IPS-11a (cell line): ENCODE data around the gene LDB2.
"Not testable (repeated sequence)": the region's sequence is repeated elsewhere in the genome, so short reads cannot be mapped to it uniquely, and the experiment has no call there.

Experiments used
- H3K4me3 ChIP-seq: one replicate; pipeline ENCODE4 v1.5.1; 2013; ENCODE audit warnings: low read depth, low read length, control low read depth

The LDB2 gene

DNA sequence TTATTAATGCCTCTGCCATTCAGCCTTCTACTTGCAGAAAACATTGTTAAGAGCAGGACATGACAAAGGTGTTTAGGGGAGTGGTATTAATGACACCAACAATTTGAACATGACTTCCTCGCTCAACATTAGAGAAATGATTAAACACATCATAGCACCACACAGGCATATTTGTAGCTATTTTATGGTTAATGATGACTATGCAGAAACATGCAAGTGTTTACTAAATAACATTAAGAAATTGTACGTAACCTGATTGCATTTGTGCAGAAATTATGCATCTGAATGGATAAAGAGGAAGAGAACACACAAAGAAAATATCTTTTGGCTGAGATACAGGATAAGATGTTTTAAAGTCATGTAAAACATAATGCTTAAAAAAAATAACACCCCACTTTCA lies 323.5 kb downstream of the LDB2 start:
- H3K4me3 ChIP-seq: no peak overlapping the region

DNA sequence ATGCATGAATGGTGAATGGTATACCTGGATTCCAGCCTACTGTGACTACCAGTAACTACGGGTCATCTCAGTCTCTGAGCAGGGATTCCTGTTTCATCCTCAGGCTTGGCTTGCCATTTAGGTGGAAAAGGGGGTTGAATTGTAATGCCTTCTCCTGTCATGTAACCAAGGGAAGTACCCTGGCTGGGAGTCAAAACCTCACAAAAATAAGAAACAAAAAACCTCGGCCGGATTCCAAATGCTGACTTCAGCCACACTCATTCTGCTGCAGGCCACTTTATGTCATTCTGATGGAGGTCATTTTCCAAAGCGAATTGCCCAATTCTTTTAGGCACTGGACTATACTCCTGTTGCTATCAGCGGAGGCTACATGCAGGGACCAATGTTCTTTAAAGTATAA lies 324.7 kb downstream of the LDB2 start:
- no peak overlapping the region for H3K4me3 ChIP-seq

DNA sequence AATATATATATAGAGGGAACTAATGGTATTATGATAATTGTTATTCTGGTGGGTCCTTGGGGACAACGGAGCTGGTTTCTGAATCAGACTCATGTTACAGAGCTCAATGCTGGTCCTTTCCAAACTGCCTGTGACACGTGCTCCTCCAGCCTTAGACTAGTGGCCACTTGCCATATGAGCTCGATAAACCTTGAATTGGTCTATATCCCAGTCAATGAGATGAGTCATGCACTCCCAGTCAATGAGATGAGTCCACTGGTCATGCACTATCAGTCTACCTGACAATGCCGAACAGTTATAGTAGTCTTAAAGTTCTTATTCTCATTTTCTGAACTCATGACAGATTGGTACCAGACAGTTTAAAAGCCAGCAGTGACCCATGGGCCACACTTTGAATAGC lies 325.2 kb downstream of the LDB2 start:
- H3K4me3 ChIP-seq: no peak overlapping the region

DNA sequence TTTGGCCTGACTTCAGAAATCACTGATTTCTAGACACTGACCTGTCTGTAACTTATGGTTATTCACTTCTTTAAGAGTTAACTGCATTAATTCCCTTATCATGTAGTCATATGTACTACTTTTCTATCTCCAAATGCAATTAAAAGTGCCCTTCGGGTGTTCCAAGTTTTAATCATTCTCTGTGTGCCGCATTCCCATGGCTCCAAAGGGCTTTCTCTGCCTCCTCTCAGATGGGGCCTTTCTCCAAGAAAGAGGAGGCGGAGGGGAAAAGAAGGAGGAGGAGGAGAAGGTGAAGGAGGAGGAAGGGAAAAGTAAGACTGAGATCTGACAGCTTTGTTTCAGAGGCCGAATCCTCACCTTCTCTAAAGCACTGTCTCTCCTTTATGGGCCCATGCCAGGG lies 325.8 kb downstream of the LDB2 start:
- H3K4me3 ChIP-seq: no peak overlapping the region

DNA sequence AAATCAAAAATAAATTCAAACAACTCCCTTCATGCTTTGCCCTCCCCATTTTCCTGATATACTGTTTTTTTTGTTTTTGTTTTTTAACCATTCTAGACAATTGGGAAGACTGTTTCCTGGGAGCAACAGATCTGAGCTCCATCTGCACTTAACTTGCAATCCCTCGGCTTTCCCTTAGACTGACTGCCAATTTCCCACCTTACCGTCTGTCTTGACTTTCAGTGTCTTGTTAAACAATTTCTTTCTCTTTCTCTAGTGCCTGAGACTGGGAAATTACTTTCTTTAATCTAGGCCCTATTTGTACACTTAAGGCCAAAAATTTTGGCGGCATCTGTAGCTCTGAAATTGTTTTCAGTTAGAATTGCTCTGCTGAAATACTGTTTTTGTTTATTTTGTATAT lies 326.3 kb downstream of the LDB2 start:
- H3K4me3 ChIP-seq: no peak overlapping the region

DNA sequence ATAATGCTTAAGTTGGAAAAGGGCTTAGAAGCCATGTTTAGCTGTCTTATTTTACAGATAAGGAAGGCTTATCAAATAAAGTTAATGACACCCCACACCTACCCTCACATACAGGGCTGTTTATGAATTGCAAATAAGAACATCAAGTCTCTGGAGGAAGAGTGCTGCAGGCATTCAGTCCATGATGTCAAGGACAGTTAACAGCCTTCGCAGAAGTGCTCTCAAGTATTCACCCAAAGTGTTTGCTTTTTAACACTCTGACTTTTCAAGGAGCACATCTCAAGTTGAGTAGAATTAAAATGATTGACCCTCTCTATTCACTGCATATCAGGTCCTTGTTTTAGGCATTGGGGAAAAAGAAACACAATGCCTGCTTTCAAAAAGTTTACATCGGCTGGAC lies 328.7 kb downstream of the LDB2 start:
- no peak overlapping the region for H3K4me3 ChIP-seq

DNA sequence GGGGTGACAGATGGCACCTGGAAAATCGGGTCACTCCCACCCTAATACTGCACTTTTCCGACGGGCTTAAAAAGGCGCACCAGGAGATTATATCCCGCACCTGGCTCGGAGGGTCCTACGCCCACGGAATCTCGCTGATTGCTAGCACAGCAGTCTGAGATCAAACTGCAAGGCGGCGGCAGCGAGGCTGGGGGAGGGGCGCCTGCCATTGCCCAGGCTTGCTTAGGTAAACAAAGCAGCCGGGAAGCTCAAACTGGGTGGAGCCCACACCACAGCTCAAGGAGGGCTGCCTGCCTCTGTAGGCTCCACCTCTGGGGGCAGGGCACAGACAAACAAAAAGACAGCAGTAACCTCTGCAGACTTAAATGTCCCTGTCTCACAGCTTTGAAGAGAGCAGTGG lies 341.1 kb downstream of the LDB2 start:
- not testable (repeated sequence) for H3K4me3 ChIP-seq

DNA sequence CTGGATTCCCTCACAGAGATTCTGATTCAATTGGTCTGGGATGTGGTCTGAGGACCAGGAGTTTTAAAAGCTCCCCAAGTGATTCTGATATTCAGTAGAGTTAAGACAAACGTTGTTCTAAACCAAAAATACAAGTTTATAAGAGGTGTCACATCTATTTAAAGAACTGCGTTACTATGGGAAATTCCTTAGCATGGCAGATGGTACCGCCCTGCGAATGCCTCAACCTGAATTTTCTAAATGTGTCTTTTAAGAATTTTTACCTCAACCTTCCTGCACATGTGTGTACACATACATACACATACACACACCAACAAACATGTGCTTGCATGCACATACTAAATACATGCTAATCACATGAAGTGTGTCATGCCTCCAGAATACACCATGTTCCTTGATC lies 343.3 kb downstream of the LDB2 start:
- H3K4me3 ChIP-seq: no peak overlapping the region

DNA sequence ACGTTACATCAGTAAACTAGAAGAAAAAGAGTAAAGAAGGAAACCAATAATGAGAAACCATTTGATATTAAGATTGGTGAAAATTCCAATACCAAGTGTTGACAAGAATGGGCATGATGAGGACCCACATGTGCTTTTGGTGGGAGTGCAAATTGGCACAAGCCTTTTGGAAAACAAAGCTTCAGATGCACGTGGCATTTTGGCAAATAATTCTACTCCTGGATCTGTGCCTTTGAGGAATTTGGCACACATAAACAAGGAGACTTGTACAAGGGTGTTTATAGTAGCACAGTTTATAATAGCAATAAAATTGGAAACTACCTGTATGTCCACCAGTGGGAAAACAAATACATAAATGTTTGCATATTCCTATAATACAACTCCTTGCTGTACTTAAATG lies 347.9 kb downstream of the LDB2 start:
- H3K4me3 ChIP-seq: no peak overlapping the region

DNA sequence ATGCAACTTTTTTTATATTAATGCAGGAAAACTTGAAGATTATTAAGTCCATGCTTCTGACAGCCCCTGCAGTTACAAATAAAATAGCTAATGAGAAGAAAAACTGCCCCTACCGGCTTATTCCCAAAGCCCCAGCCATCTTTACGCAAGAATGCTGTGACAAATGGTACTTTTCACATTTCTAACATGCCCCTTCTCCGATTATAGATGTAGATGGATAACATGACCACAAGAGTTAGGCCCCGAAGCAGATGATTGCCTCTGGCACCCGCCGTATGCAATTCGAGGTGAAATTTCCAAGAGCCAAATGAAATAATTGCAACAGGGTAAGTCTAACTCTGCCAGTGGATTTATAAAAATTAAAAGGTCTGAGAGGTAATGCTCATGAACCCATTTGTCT lies 352.8 kb downstream of the LDB2 start:
- H3K4me3 ChIP-seq: no peak overlapping the region

DNA sequence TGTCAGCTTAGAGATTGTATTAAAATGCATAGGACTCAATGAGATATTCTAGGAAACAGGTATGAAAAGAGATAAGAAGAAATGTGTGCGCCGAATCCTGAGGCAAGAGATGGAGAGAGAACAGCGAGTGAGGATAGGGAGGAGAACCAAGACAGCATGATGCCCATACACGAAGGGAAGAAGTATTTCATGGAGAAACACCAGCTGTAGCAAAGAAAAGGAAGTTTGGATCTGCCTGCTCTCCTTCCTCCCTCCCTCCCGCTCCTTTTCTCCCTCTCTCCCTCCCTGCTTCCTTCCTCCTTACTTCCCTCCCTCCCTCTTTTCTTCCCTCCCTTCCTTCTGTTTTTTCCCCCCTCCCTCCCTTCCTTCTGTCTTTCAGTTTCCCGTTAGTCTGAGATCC lies 353.6 kb downstream of the LDB2 start:
- H3K4me3 ChIP-seq: no peak overlapping the region

DNA sequence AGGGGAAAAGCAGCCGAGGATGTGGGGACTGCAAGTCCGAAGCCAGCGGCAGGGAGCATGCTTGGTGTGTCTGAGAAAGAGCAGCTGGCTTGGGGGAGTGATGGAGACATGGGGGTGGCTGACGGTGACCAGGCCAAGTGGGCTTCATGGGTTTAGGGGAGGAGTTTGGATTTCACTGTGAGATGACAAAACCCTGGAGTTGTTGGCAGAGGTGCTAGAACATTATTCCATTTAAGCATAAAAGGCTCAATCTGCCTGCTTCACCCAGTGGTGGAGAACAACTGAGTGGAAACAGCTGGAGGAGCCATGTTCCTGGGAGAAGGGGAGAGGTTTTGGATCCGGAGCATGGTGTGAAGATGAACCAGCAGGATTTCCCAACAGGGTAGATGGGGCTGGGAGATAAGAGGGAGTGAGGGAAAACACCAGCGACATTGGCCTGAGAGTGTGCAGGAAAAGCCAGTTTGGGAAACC lies 354.2 kb downstream of the LDB2 start:
- no peak overlapping the region for H3K4me3 ChIP-seq

DNA sequence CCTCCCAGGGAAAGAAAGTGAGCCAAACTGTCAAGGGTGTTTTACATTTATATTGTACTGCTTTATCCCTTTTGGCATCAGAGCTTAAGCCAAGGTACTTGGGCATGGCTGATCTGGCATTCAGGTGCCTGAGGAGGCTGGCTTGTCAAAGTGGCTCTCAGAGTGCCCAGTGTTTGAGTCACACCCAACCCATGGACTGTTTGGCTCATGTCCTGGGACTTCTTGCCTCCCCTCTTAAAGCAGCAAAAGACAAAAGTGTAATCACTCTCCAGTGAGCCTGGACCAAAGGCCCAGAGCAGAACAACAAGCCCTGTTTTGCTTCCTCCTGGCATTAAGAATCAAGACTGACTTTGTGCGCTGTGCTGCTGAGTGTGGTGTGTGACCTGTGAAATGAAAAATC lies 360.5 kb downstream of the LDB2 start:
- no peak overlapping the region for H3K4me3 ChIP-seq

DNA sequence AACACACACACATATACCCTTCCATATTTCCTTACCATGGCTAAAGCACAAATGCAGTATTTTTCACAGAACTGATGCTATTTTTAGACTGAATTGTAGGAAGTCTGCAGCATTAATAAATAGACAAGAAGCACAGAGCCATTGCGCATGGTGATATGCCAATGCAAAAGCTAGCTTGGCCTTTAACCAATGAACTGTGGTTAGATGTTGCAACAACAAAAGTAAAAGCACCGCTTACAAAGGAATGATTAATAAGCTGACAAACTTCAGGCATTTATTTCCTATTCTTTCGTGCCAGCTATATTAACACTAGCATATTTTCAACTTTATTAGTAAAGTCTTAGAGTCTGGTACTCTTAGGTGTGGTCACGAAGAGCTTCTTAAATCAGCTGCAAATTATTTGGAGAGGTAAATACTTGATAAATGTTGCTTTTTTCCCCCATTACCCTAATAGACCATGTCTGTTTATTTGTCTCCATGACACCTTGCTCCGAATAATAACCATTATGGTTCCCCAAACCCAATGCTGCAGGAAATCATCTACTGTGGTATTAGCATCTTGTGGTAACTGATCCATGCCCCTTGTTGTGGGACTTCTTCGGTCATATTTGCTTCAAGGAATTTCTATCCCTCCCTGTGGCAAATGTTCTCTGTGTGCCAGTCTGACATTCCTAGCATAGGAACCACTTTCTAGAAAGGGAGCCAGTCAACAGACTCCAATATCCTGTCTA lies 366.0 kb downstream of the LDB2 start:
- H3K4me3 ChIP-seq: no peak overlapping the region

DNA sequence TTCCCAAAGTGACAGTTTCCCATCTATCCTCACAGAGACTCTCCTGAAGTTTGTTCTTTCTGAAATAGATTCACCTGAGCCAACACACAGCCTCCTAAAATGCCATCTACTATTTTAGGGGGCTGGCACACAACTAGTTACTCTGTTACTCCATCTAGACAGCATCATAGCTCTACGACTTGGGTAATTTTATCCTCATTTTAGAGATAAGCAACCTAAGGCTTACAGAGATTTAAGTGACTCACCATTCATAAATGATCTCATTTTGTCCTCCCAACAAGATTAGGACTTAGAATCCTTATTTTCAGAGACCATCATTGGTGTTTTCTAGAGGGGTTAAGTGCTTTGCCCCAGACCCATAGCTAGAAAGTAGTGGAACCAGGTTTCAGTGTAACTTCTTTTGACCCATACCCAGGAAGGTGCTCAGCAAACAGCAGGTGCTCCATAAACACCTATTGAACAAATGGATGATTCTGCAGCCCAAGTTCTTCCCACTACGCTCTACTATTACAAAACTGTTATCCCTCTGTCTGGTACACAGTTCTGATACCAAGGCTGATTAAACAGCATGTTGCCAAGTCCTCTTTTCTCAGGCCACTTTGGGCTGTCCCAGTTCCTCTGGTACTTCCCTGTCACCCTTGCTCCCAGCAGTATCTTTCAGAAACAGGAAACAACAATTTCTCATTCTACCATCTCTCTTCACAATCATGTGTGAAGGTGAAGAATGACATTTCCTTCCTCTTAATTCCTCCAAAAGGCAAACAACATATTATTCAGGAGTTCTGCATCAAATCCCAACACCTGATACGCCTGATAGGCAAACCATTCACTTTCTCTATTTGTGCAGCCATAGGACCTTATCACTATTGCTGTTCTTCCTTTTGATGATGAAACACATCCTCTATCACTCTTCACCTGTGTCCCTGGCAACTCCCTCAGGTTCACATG lies 367.5 kb downstream of the LDB2 start:
- no peak overlapping the region for H3K4me3 ChIP-seq

DNA sequence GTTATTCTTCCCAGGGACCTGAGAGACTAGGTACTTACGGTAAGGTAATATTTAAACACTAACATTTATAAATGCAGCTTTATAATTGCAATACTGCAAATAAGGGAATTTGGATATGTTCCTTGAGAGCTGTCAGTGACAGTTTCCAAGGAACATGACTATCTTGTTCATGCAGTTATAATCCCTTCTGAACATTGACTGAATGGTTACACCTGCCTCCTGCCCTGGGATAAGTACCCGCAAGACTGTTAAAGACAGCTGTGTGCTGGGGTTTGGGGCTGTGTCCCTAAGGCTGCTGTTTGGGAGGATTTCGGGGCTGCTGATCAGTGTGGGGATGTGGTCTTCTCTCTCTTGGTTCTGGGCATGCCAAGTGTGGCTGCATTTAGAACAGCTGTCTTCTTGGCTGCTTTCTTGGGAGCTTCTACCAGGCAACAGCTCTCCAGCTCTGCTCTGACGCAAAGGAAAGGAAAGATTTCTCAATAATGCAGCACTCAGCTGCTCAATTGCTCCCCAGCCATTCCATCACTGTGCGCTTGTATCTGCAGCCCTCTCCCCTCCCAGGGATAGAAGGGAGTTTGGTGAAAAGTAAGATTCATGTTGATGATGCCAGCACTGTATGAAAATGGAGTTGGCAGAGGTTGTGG lies 373.4 kb downstream of the LDB2 start:
- H3K4me3 ChIP-seq: no peak overlapping the region

DNA sequence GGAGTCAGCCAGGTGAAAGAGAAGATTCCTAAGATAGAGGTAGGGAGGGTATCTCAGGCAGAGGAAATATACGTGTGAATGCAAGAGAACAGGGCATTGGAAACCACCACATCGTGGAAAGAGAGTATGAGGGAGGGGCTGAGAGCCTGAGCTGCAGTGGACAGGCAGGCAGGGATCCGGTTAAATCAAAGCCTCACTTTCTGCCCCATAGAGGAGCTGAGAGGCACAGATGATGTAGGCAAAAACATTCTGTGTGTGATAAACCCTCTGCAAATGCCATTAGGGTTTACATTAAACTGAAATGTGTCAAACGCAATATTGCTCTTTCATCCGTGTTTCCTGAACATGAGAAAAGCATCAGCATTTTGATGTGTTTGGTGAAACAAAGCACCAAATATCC lies 374.0 kb downstream of the LDB2 start:
- no peak overlapping the region for H3K4me3 ChIP-seq

DNA sequence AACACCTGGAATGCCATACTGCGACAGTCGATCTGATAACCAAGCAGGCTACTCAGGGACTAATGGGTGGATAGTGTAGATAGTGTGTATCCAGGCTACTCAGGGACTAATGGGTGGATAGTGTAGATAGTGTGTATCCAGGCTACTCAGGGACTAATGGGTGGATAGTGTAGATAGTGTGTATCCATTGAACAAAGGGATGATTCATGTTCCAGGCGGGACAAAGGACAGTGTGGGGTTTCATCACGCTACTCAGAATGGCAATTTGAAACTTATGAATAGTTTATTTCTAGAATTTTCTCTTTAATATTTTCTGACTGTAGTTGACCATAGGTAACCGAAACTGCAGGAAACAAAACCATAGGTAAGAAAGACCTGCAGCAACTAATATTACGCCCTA lies 374.9 kb downstream of the LDB2 start:
- H3K4me3 ChIP-seq: not testable (repeated sequence)

DNA sequence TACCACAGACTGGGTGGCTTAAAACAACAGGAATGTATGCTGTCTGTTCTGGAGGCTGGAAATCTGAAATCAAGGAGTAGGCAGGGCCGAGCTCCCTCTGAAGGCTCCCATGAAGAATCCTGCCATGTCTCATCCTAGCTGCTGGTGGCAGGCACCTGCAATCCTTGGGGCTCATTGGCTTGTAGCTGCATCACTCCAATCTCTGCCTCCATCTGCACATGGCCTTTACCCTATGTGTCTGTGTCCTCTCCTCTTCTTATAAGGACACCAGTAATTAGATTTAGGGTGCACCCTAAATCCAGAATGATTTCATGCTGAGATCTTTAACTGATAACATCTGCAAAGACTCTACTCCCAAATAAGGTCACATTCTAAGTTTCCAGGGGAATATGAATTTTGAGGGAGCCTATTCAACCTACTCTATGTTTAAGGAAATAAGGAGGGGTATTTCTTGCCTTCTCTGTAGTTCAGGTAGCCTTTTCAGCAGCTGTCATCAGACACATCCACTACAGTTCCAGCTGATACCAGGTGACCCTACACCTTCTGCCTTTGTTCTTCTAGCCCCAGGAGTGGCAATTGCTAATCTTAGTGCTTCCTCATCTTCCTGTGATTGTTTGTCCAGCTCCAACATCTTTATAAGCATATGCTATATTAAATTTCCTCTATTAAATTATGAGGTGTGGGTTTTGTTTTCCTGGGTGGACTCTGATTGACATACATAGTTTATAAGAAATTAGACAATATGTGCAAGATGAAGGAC lies 377.1 kb downstream of the LDB2 start:
- H3K4me3 ChIP-seq: no peak overlapping the region

DNA sequence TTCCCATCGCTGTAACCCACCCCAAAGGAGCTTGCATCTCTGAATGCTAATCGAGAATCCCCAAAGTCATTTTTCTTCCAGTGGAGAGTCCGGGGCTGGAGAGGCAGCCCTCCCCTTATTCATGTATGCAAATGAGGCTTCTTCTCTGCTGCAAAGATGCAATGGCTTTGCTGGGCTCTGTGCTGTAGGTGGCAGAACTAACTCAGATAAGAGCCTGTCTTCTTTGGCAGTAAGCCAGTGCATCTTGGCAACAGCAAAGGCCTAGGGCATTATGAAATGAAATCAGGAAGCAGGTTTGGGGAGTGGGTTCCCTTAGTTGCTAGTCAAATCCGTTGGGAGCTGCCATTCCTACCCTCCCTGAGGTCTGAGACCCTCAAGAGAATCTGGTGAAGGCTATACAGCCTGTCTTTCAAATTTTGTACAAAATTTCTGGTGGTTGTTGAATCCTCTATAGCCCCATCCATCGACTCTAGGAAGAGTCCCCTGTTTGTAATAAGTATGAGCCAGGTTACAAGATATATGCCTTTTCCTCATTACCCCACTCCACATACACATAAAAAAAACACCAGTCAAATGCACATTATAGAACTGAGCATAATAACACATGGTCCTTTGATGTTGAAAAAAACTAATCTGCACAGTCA lies 381.5 kb downstream of the LDB2 start:
- no peak overlapping the region for H3K4me3 ChIP-seq

DNA sequence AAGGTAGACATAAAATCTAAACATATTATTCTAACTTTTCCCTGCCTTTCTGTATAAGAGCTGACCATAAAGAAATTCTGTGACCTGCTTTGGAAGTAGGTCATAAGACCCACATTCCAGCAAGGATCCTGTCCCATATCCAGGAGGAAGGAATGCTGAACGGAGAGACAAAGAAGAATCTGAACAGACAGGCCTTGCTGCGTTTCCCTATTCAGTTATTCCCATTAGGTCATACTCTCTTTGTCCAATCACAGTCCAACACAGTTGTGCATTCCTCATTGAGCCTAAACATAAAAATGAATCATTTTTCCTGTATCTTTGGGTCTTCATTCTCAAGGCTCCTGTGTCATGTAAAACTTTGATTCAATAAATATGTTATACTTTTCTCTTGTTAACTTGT lies 384.6 kb downstream of the LDB2 start:
- H3K4me3 ChIP-seq: no peak overlapping the region
